Suprapubic skin (tissue), 4 donors: ENCODE data around the gene TSPAN18.

Experiments
- CTCF ChIP-seq, 2 donors: fragments of 200-600 bp in 1 of 2; fragments of 450-650 bp in 1 of 2; sonication (generic) in 1 of 2; IDR thresholded peaks; one replicate each; pipeline ENCODE4 v1.5.1; 2016 to 2019; ENCODE audit warnings: antibody characterized with exemption in 2 of 2, mild to moderate bottlenecking in 1 of 2, moderate library complexity in 1 of 2
- EP300 ChIP-seq: sonication (generic); formaldehyde crosslinking; IDR thresholded peaks from one replicate; pipeline ENCODE4 v1.6.1; 2017; ENCODE audit warnings: antibody characterized with exemption
- POLR2A ChIP-seq, 2 donors: fragments of 450-650 bp; IDR thresholded peaks; one replicate each; pipeline ENCODE4 v1.6.1; 2017; ENCODE audit warnings: antibody characterized with exemption in 2 of 2, mild to moderate bottlenecking in 2 of 2, moderate library complexity in 2 of 2
- POLR2AphosphoS5 ChIP-seq, 3 donors: sonication (generic); formaldehyde crosslinking; IDR thresholded peaks; one replicate each; pipeline ENCODE4 v1.6.1; 2017; ENCODE audit warnings: antibody characterized with exemption in 3 of 3

GRCh38 chr11:44846852-44847251 is 120.1 kb downstream of the TSPAN18 start:
- no peak for TF ChIP-seq POLR2AphosphoS5 (IDR thresholded peaks at IDR 0.05)
- TF ChIP-seq CTCF (IDR thresholded peaks at IDR 0.05) = no peak
- TF ChIP-seq EP300 = no peak
- TF ChIP-seq POLR2A (IDR thresholded peaks at IDR 0.05) = no peak
